ENCODE measurements around the gene EXOC6.

The EXOC6 gene

GRCh38 chr10:92880233-92880861 is 32.0 kb downstream of the EXOC6 start:
- no peak overlapping the region for H3K27ac ChIP-seq (replicated peaks)
- TF ChIP-seq GABPA (IDR thresholded peaks at IDR 0.05; ENCODE audit: low read depth), result no peak
- TF ChIP-seq POLR2AphosphoS5 (IDR thresholded peaks at IDR 0.05; ENCODE audit: low read depth), result no peak
- TF ChIP-seq, protein P1, sequence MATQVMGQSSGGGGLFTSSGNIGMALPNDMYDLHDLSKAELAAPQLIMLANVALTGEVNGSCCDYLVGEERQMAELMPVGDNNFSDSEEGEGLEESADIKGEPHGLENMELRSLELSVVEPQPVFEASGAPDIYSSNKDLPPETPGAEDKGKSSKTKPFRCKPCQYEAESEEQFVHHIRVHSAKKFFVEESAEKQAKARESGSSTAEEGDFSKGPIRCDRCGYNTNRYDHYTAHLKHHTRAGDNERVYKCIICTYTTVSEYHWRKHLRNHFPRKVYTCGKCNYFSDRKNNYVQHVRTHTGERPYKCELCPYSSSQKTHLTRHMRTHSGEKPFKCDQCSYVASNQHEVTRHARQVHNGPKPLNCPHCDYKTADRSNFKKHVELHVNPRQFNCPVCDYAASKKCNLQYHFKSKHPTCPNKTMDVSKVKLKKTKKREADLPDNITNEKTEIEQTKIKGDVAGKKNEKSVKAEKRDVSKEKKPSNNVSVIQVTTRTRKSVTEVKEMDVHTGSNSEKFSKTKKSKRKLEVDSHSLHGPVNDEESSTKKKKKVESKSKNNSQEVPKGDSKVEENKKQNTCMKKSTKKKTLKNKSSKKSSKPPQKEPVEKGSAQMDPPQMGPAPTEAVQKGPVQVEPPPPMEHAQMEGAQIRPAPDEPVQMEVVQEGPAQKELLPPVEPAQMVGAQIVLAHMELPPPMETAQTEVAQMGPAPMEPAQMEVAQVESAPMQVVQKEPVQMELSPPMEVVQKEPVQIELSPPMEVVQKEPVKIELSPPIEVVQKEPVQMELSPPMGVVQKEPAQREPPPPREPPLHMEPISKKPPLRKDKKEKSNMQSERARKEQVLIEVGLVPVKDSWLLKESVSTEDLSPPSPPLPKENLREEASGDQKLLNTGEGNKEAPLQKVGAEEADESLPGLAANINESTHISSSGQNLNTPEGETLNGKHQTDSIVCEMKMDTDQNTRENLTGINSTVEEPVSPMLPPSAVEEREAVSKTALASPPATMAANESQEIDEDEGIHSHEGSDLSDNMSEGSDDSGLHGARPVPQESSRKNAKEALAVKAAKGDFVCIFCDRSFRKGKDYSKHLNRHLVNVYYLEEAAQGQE (IDR thresholded peaks at IDR 0.05; ENCODE audit: insufficient replicate concordance, low read depth), result no peak
- no peak for TF ChIP-seq SPI1 (IDR thresholded peaks at IDR 0.05; ENCODE audit: borderline replicate concordance, low read depth)
- TF ChIP-seq, protein P2, sequence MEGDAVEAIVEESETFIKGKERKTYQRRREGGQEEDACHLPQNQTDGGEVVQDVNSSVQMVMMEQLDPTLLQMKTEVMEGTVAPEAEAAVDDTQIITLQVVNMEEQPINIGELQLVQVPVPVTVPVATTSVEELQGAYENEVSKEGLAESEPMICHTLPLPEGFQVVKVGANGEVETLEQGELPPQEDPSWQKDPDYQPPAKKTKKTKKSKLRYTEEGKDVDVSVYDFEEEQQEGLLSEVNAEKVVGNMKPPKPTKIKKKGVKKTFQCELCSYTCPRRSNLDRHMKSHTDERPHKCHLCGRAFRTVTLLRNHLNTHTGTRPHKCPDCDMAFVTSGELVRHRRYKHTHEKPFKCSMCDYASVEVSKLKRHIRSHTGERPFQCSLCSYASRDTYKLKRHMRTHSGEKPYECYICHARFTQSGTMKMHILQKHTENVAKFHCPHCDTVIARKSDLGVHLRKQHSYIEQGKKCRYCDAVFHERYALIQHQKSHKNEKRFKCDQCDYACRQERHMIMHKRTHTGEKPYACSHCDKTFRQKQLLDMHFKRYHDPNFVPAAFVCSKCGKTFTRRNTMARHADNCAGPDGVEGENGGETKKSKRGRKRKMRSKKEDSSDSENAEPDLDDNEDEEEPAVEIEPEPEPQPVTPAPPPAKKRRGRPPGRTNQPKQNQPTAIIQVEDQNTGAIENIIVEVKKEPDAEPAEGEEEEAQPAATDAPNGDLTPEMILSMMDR (IDR thresholded peaks at IDR 0.05; ENCODE audit: insufficient read depth, low read length), result peak; percentile 4
- H3K27me3 ChIP-seq (ENCODE audit: insufficient read depth, poor library complexity, severe bottlenecking), result no peaks in the 10 kb centered on the region
- H3K4me3 ChIP-seq (replicated peaks; ENCODE audit: insufficient read depth, low read length), result no peak overlapping the region
- peak in 1 of 2 experiments; percentile 39 for DNase-seq (ENCODE audit: low read depth in 1 of 2, low spot score in 1 of 2)

DNA sequence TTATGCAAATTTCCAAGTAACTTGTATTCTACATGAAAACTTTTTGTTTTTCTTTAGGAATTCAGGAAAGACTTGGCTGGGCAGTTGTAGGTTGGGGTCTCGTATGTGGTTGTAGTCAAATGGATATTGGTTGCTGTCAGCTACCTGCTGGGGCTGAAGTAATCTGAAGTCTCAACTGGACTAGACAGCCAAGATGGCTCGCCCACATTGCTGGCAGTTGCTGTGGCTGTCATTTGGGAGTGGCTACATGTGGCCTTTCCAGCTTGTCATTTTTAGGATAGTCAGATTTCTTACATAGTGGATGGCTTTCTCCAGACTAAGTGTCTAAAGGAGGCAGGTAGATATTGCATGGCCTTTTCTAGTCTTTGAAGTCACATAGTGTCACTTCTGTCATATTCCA is 32.6 kb downstream of the EXOC6 start:
- DNase-seq (ENCODE audit: low read depth in 1 of 2, low spot score in 1 of 2), result no peak
- H3K27me3 ChIP-seq (ENCODE audit: insufficient read depth, poor library complexity, severe bottlenecking), result no peaks in the 10 kb centered on the region
- no peak overlapping the region for H3K27ac ChIP-seq (replicated peaks)
- no peak for TF ChIP-seq GABPA (IDR thresholded peaks at IDR 0.05; ENCODE audit: low read depth)
- TF ChIP-seq, protein P2 (IDR thresholded peaks at IDR 0.05; ENCODE audit: insufficient read depth, low read length), result no peak
- no peak for TF ChIP-seq POLR2AphosphoS5 (IDR thresholded peaks at IDR 0.05; ENCODE audit: low read depth)
- TF ChIP-seq, protein P1 (IDR thresholded peaks at IDR 0.05; ENCODE audit: insufficient replicate concordance, low read depth), result no peak
- no peak for TF ChIP-seq SPI1 (IDR thresholded peaks at IDR 0.05; ENCODE audit: borderline replicate concordance, low read depth)
- no peak overlapping the region for H3K4me3 ChIP-seq (replicated peaks; ENCODE audit: insufficient read depth, low read length)

GRCh38 chr10:92886334-92886961 is 38.1 kb downstream of the EXOC6 start:
- no peak for TF ChIP-seq SPI1 (IDR thresholded peaks at IDR 0.05; ENCODE audit: borderline replicate concordance, low read depth)
- Histone ChIP-seq H3K27ac (replicated peaks) (no peak overlapping the region), H3K27me3 (ENCODE audit: insufficient read depth, poor library complexity, severe bottlenecking) (no peaks in the 10 kb centered on the region), H3K4me3 (replicated peaks; ENCODE audit: insufficient read depth, low read length) (no peak overlapping the region)
- no peak for DNase-seq (ENCODE audit: low read depth in 1 of 2, low spot score in 1 of 2)

DNA sequence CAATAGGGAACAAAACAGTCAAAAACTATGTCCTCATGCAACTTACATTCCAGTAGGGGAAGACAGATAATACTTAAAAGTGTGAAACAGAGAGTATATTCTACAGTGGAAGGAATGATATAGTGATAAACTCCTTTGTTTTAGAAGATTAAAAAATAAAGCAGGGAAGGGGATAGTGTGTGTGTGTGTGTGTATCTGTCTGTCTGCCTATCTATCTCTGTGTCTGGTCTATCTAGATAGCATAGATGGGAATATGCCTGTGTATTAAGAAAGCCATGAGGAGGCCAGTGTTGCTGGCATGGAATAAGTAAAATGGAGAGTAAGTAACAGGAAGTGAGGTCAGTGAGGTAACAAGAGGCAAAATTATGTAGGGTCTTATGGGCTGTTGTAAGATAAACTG is 42.2 kb downstream of the EXOC6 start:
- TF ChIP-seq, protein P2 (IDR thresholded peaks at IDR 0.05; ENCODE audit: insufficient read depth, low read length), result no peak
- TF ChIP-seq GABPA (IDR thresholded peaks at IDR 0.05; ENCODE audit: low read depth) (no peak), POLR2AphosphoS5 (IDR thresholded peaks at IDR 0.05; ENCODE audit: low read depth) (no peak), SPI1 (IDR thresholded peaks at IDR 0.05; ENCODE audit: borderline replicate concordance, low read depth) (no peak)
- TF ChIP-seq, protein P1 (IDR thresholded peaks at IDR 0.05; ENCODE audit: insufficient replicate concordance, low read depth), result no peak
- Histone ChIP-seq H3K27me3 (ENCODE audit: insufficient read depth, poor library complexity, severe bottlenecking) (no peaks in the 10 kb centered on the region), H3K27ac (replicated peaks) (no peak overlapping the region), H3K4me3 (replicated peaks; ENCODE audit: insufficient read depth, low read length) (no peak overlapping the region)
- no peak for DNase-seq (ENCODE audit: low read depth in 1 of 2, low spot score in 1 of 2)

All from HL-60 (cell line).